ENCODE measurements around the gene OR2B6.
"Not testable (repeated sequence)": the region's sequence is repeated elsewhere in the genome, so short reads cannot be mapped to it uniquely, and the experiment has no call there.

The OR2B6 gene

GRCh38 chr6:27956941-27957340, at the start of gene OR2B6:
Gene OR2B6 (plus strand): TSS chr6:27957241. CDS start chr6:27957241, 0 bp downstream.
- no peak for DNase-seq

GRCh38 chr6:27908017-27908416, 49.0 kb upstream of the OR2B6 start:
- DNase-seq = no peak

GRCh38 chr6:27911956-27912446, 45.0 kb upstream of the OR2B6 start, which contains the start of gene OR2B2:
Gene OR2B2 (minus strand): TSS chr6:27912396. CDS start chr6:27912319, 77 bp downstream.
- DNase-seq = no peak

GRCh38 chr6:27922949-27923348, 34.1 kb upstream of the OR2B6 start:
- DNase-seq = no peak

GRCh38 chr6:27924179-27924578, 32.9 kb upstream of the OR2B6 start:
- no peak for DNase-seq

GRCh38 chr6:27928041-27928440, 29.0 kb upstream of the OR2B6 start:
- not testable (repeated sequence) for DNase-seq

GRCh38 chr6:27929930-27930329, 27.1 kb upstream of the OR2B6 start:
- not testable (repeated sequence) for DNase-seq

- DNase-seq = no peak
These were observed 25.8 kb upstream of the OR2B6 start for GRCh38 chr6:27931209-27931608.

GRCh38 chr6:27940766-27941165, 16.3 kb upstream of the OR2B6 start:
- DNase-seq = no peak

GRCh38 chr6:27943072-27943471, 14.0 kb upstream of the OR2B6 start:
- not testable (repeated sequence) for DNase-seq

- DNase-seq = no peak
These were observed 8.8 kb upstream of the OR2B6 start for GRCh38 chr6:27948237-27948636.

- DNase-seq = no peak
These were observed 6.0 kb upstream of the OR2B6 start for GRCh38 chr6:27951040-27951439.

GRCh38 chr6:27957516-27957915, 475 bp downstream of the OR2B6 start:
- DNase-seq = no peak

GRCh38 chr6:27962506-27962905, 5.5 kb downstream of the OR2B6 start:
- no peak for DNase-seq

- DNase-seq = no peak
These were observed 9.0 kb downstream of the OR2B6 start for GRCh38 chr6:27966044-27966443.

- no peak for DNase-seq
These were observed 9.9 kb downstream of the OR2B6 start for GRCh38 chr6:27966816-27967426.

- DNase-seq = no peak
These were observed 13.4 kb downstream of the OR2B6 start for GRCh38 chr6:27970444-27970843.

- no peak for DNase-seq
These were observed 15.7 kb downstream of the OR2B6 start for GRCh38 chr6:27972750-27973149.

- no peak for DNase-seq
These were observed 20.3 kb downstream of the OR2B6 start for GRCh38 chr6:27977387-27977786.

- DNase-seq = no peak
These were observed 21.7 kb downstream of the OR2B6 start for GRCh38 chr6:27978705-27979104.

GRCh38 chr6:27980111-27980510, 23.1 kb downstream of the OR2B6 start:
- no peak for DNase-seq

GRCh38 chr6:27986928-27987725, 30.1 kb downstream of the OR2B6 start:
- no peak for DNase-seq

- no peak for DNase-seq
These were observed 37.6 kb downstream of the OR2B6 start for GRCh38 chr6:27994616-27995015.

GRCh38 chr6:28000351-28001045, 43.5 kb downstream of the OR2B6 start:
- no peak for DNase-seq
